Putamen (tissue), 1 donor: ENCODE measurements around the gene TXNDC5.
"Not testable (repeated sequence)": the region's sequence is repeated elsewhere in the genome, so short reads cannot be mapped to it uniquely, and the experiment has no call there.

ENCODE experiments used
- DNase-seq: peaks from one replicate; pipeline ENCODE4 v3.0.0-alpha.2; 2016; ENCODE audit warnings: low spot score

The TXNDC5 gene

DNA sequence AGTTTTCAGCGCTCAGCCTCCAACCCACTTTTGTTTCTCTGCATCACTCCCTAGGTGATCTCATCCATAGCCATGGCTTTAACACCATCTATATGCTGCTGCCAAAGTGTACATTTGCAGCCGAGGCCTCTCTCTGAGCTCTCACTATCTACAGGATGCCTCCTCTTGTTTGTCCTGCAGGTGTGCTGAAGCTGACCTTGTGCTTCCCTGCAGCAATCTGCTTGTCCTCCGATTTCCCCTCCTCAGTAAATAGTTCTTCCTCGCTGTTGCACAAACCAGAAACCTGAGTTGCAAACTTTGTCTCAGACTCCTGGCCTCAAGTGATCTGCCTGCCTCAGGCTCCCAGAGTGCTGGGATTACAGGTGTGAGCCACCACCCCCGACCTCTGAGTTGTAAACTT lies 3.7 kb upstream of the TXNDC5 start:
- no peak for DNase-seq

DNA sequence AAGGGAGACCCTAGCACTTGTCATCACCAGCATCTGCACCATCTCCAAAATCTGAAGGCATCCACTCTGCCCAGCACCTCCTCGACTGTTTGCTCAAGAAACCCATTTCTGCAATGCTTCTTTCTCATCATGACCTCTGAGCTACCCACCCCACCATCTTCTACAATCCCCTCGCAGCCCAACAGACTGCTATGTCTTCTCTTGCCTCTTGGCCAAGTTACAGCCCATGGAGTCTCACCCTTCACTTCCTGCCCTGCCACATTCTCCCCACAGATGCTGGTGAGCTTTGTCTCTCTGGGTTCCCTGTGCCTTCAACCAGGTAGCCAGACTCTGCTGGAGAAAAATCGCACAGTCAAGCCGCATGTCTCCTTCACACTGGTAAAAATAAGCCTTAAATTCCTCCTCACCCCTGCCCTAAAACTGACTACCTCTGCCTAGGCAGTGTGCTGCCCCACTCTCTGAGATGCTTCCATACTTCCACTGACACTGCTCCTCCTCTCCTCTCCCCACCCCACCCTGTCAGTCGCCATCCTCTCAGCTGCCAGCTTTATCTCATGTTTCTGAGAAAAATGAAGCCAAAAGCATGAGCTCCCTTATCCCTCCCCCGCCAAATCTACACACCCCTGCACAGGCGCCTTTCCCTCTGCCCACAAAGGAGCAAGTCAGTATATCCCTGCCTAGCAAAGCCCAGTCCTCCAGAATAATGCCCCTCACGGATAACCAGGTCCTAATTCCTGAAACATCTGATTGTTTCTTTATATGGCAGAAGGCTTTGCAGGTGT lies 2.3 kb upstream of the TXNDC5 start:
- DNase-seq, result no peak

DNA sequence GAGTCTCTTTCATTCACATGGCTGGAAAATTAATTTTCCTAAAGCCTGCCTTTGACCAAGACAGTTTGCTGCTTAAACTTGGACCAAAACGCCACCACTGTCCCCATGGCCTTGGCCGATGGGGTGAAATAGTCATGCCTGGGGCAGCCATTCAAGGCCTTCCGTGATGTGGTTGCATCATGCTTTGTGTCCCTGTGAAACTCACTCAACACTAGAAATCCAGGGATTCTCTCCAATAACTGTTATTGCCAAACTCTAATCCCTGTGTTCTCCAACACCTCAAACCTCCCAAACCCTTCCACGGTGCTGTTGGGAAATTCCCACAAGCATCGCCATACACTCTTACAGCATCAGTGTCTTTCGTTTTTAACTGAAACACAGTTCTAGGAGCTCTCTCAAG lies 1.4 kb upstream of the TXNDC5 start:
- DNase-seq, result no peak

DNA sequence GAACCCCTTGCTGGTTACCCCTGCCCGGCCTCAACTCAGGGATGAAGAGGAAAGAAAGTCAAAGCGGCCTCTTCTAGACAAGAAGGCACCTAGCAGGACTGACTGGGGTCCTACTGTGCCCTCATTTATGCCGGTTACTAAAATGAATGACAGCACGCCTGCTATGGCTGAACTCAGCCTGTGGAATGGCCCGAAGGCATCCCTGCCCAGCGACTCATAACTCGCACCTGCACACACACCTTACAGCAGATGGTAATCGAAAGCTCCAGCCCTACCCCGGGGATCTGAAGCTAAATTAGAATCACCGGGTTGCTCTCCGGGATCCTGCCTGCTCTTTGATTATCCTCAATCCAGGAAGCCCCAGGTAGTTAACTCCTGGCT lies 747 bp upstream of the TXNDC5 start:
- DNase-seq, result no peak

DNA sequence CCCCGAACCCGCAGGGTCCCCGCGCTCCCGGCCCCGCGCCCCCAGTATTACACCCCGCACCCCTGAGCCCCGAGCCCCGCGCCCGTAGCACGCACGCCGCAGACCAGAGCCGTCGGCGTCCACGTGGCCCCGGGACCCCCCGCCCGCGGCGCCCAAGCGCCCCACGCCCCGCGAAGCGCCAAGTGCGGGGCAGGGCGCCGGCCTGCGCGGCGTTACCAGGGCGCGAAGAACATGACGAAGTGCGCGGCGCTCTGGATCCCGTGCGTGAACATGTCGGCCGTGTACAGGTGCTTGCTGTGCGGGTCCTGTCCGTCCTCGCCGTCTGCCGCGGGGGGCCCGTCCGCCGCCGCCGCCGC lies 312 bp downstream of the TXNDC5 start:
- DNase-seq, result no peak

DNA sequence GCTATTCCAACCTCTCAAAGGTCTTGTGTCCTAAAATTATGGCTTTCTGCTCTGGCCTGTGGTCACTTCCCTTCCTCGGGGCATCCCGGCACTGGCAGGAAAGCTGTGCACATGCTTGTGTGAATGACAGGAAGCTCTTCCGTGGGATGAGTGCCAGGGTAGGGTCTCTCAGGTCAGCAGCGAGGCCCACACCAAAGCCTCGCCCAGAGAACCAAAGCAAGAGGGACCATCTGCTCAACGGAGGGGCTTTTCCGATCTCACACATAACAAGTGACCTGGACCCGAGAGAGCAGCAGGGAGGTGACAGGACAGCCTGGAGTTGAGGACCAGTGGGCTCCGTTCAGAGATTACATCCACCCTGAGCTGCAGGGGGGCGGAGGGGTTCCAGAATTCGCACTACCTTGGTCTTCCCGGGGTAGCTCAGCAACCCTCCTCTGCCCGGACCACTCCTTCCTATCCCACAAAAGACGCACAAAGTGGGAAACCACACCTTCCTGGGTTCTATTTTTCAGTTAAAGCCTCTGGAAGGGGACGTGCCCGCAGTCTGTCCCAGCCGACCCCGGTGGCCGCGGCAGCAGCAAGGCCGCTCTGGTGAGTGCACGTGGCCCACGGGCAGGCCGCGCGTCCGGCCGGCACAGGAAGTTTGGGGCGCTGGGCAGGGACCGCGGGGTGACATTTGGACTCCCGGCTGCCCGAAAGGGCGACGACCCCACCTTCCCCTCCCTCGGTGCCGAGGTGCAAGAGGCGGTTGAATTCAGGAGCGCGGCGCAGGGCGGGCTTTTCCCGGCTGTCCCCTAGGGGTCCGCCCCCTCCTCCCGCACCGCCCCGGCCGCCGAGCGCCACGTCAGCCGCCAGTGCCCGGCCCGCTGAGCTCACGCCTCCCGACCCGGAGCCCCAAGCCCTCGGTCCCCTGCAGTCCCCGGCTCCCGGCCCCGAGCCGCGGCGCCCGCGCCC lies 988 bp downstream of the TXNDC5 start:
- no peak for DNase-seq

DNA sequence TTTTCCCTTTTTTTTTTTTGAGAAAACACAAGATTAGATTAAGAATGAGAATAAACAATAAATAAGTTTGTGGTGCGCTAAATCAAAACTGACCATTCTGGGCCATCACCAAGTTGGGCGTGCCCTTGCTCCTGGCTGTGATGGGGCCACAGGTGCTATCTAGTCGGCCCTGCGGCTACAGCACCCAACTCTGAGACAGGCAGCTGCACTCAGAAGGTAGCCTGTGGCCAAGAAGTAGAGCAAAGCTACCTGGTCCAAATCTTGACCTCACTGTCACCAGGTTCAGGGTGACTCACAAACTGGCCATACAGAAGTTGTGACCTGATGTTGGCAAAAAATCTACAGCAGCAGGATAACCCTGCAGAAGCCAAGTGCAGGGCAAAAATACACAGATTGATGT lies 3.4 kb downstream of the TXNDC5 start:
- no peak for DNase-seq

DNA sequence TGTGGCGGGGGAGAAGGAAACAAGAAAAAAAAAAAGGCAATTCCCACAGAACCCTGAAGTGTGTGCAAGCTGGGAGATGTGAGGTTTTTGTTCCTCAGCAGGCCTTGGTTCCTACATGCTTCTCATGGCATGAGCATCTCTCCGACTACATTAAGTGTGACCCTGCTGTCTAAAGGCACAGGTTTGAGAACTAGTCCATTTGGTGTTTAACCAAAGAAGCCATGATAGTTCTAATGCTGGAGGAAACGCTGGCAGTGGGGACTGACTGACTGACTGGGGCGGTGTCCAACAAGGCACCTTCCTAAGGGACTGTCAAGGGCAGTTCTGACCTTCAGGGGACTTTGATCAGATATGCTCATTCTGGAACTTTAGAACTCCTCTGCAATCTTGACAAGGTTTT lies 3.8 kb downstream of the TXNDC5 start:
- no peak for DNase-seq

DNA sequence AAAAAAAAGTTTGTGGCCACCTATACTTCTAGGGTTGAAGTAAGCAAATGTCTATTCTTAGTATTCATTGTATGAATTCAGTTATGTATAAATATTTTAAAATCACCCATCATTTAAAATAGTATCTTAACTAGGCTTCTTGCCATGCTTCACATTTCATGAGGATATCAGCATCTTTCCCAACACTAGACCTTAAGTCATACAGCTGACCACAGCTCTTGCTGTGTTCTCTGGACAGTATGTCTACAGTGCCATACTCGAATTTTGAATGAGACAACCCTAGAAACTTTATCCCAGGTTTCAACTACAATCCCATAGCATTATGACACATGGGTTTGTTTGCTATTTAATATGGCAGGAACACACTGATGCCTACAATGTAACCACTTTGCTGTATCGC lies 5.2 kb downstream of the TXNDC5 start:
- DNase-seq, result no peak

DNA sequence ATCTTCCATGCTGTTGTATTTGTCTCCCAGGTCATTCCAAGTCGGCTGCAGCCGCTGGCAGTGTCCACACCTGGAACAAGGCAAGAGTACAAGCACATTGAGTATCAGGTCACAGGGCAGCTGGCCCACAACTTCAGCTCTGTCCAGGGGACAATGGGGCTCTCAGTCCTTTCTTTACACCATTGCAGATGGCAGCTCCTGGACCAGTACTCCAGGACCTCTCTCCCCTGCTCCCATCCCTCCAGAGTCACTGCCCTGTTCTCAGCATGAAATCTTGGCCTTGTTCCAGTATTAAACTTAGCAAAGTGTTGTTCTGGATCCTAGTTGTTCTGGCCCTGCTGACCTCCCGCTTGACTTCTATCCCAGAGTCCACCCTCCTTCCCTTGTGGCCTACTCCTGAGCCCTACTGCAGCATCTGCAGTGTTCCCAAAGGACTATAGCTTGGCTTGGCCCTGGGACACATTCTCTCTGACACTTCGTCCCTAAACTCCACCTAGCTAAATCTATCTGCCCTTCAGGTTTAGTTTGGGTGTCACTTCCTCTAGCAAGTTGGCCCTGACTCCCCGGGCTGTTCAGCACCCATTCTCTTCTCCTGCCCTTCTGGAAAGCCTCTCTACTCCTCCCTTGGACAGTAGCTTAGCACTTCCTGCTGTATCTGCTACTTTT lies 5.8 kb downstream of the TXNDC5 start:
- no peak for DNase-seq

DNA sequence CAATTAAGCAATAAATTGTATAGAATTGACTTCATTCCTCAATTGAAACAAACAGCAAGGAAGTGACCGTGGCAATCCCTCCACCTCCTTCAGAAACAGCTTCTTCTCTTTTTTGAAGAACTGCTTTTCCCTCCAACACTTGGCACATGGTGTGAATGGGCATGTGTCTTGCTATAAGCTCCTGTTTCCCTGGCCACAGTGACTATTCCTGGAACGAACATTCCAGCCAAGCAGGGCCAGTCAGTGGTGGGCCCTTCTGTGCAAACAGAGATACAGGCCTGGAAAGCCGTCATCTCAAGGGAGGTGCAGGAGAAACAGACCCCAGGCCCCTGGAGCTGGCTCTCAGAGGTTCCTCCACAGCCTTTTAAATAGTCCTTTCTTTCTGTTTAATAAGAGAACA lies 6.9 kb downstream of the TXNDC5 start:
- no peak for DNase-seq

DNA sequence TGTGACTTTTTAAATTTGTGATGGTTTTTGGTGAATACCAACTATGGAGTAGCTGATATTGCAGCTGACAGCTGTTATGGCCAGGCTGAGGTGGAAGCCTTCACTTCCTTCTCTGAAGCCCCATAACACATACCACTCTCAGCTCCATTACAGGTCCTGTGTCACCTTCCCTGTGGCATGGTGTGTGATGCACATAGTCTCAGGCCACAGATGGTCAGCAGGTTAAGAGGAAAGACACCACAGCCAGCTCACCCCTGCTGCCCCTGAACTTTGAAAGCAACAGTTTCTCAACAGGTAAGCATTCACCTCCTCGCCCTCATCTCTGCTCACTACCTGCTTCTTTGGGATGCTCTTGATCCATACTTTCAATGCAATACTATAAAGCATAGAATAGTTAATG lies 7.7 kb downstream of the TXNDC5 start:
- DNase-seq, result no peak

DNA sequence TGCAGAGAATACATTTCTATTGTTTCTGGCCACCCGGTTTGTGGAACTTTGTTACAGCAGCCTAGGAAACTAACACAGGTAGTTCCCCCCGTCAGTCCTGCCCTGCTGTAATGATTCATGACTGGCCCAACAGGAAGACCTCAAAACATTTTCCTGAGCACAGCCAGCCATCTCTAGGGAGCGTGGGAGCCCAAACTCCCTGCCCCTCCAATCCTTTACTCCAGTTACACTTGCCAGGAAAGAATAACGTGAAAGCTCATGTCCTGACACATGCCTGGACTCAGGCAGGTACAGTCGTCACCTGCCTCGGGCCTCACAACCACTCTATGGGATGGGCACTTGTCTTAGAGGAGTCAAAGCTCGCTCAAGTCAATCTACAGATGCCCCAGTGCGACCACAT lies 8.4 kb downstream of the TXNDC5 start:
- DNase-seq, result no peak

DNA sequence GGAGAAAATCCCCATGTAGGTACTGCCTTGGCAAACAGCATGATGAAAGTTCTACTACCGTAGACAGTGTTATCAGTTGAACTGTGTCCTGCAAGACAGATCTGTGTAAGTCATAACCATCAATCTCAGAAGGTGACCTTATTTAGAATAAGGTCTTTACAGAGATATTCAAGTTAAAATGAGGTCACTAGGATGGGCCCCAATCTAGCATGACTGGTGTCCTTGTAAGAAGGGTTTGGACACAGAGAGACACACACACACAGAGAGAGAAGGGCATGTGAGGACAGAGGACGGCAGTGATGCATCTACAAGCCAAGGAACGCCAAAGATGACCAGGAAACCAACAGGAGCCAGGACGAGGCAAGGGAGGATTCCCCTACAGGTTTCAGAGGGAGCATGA lies 8.8 kb downstream of the TXNDC5 start:
- no peak for DNase-seq

DNA sequence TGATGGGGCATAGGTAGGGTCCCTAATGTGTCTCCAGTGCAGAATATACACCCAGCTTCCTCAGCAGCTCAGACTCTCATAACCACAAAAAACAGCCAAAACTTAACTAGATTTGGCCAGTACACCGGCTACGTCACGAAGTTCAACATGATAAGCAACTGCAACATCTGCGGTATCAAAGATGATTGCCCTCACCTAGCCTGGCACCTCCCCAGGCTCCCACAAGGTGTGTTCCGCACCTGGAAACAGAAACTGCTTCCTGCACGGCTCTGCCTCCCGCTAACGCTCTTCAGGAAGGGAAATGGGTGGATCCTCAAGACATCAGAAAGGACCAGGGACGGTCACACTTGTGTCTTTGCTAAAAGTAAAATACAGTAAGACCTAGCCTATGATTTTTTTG lies 9.5 kb downstream of the TXNDC5 start:
- DNase-seq, result no peak

DNA sequence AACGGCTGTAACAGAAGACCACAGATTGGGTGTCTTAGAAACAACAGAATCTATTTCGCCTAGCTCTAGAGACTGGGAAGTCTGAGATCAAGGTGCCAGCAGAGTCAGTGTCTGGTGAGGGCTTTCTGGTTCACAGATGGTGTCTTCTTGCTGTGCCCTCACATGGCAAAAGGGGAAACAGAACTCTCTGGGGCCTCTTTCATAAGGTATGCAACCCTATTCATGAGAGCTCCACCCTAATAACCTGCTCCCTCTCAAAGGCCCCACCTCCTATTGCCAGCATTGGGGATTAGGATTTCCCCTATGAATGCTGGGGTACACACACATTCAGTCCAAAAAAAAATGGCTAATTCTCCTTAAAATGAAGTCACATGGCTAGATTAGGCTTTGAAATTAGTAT lies 10.0 kb downstream of the TXNDC5 start:
- no peak for DNase-seq

DNA sequence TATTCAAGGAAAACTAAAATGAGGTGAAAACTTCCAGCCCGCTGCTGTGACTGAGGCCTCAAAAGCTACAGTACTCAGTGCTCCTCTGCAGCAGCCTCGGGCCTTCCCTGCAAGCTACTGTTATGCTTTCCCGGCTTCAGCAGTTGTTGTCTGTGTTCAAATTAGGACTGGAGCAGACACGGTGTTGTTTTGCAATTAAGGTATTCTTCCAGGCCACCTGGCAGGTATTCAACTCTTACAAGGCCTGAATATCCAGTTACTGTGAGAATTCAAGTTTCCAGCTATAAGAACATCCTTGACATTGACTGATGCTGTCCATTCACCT lies 10.7 kb downstream of the TXNDC5 start:
- no peak for DNase-seq

DNA sequence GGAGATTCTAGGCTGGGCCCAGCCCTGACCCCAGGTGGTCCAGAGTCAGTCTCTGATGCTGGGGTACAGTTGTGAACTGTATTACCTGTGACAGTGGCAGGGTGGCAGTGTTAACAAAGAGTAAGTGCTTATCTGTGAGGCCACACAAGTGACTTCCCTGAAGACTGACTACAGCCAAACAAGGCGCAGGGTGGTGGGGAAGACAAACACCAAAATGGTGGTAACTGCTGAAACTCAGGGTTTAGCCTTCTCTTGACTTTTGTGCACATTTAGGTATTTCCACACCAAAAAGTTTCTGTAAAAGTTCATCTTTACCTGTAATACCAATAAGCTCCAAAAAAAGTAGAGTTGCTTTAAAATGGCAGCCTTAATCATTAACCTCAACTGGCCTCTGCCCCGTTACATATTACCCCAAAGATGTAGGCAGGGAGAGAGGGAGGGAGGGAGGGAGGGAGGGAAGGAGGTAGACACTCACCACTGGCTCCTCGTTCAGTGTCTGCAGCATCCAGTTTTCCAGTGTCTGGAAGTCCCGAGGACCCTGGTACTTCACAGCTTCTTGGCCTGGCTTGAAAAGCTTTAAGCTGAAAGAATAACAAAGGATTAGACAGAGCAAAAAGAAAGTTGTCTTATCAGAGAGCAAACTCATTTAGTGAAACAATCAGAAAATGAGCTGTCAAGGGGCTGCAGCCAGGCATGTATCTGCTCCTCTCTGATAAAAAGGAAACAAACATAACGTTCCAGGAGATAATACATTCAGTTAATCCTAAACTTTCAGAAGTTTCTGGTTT lies 11.3 kb downstream of the TXNDC5 start:
- no peak for DNase-seq

DNA sequence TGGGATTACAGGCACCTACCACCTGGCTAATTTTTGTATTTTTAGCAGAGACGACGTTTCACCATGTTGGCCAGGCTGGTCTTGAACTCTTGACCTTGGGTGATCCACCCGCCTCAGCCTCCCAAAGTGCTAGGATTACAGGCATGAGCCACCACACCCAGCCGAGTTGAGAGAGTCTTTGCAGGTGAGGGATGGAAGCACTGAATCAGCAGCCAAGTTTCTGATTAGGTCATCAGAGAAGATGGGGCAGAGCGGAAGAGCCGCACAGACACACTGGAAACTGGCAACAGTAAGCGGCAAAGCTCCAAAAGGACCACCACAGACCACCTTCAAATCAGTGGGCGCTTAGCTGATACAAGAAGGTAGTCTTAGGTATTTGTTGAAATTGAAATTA lies 12.4 kb downstream of the TXNDC5 start:
- DNase-seq, result not testable (repeated sequence)

DNA sequence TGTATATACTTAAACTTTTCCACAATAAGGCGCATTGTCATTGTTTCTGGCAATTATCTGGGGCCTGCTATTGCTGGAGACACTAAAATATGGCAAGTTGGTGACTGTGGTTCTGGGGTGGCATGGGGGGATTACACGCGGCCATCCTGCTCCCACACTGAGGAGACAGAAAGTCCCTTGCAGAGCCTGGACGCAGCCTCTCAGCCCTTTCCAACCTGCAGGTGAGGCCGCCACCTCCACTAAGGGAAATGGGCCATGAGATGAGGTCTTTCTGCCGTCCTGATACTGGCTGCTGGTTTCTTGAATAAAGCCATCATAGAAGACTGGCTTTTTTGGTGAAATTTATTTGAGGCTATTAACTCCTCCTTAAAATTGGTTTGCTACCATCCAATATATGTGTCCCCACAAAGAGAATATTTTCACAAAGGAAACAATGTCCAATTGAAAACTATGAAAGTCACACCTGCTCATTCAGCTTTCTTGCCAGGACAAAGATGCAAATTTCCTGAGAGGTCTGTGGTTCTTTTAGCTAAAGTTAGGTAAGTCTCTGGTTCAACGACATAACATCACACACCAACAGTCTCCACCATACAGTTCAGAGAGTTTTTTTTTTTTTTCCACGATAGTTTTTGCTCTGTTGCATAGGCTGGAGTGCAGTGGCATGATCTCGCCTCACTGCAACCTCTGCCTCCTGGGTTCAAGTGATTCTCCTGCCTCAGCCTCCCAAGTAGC lies 13.0 kb downstream of the TXNDC5 start:
- DNase-seq, result no peak

DNA sequence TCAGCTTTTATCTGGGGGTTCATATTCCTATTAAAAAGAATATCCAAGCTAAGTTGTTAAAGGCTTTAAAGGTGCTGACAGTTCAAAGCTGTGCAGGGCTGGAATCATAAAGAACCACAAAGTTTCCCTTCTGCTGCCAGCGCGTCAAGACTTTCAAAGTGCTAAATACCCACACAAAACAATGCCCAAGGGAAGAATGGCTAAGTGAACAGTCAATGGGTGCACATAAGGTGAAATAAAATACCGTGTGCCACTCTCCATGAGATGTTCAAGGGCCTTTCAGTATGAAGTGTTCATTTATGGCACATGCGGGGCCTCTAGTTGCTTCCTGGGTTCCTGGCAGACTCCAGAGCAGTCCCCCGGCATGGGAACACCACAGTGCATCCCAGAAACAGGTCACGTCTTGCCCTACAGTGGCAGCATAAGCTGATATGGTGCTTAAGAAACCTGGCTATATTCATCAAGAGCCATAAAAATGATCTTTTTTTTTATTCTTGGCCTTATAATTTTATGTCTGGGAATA lies 14.1 kb downstream of the TXNDC5 start:
- DNase-seq, result no peak

DNA sequence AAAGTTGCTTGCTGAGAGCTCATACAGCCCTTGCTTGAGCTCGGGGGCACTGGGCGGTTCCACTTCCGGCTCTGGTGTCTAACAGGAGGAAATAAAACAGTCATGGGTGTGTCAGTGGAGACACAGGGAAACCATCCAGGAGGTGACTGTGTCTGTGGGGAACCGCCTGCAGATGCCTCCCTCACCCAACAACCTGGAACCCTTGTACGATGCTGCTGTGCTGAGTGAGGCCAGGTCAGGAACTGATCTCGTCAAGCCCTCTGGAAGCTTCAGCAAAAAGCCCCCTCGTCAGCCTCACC lies 15.5 kb downstream of the TXNDC5 start:
- no peak for DNase-seq
